Stimulated activated CD8-positive, alpha-beta memory T cell treated with anti-CD3 and anti-CD28 coated beads, Interleukin-15, amount 100 ng/mL, for 4 hours (primary cell): Measurements from ENCODE around the gene OMP.
"Not testable (repeated sequence)": the region's sequence is repeated elsewhere in the genome, so short reads cannot be mapped to it uniquely, and the experiment has no call there.

Experiments
- DNase-seq, 2 donors: peaks; one replicate each; pipeline ENCODE4 v3.0.0-alpha.2; 2020; ENCODE audit warnings: low read depth in 2 of 2

Gene OMP

DNA sequence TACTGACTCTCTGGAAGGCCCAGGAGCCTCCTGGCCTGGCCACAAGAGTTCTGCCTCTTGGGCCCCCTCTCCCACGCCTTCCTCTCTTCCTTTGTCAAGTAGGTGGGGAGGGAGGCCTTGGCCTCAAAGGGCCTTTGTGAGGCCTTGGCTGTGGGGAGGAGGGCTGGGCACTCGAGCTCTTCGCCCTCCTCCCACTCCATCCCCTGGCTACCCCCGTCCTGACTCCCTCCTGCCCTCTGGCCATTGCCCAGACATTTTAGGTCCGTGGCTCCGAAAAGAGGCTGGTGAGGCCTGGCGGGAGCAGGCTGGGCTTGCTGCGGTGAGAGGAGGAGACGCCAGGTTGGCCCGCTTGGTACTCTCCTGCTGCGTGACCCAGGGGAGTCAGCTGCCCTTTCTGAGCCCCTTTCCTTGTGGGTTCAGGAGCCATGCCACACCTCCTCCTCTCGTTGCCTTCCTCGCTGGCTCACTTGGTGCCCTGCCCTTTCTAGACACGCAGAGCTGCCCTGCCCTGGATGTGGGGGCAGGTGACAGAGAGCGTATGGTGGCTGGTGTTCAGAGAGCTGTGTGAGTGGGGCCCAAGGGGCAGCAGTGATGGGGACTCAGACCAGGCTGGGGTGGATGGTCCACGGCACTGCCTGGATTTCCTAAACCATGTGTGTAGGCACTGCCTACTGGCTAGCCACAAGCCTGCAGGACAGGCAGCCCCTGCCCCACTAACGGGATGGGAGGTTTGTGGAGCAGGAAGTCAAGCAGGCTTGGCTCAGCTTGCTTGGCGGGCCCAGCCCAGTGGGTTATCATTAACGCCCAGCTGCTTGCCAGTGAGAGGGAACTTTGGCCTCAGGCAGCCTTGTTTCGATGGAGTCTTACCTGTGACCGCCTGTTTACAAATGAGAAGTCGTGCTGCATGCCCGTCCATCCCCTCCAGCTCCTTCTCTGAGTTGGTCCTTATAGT, 15.8 kb upstream of the OMP start:
- DNase-seq, result no peak

GRCh38 chr11:77087723-77088225, 14.9 kb upstream of the OMP start:
- no peak for DNase-seq

GRCh38 chr11:77088236-77089003, 14.2 kb upstream of the OMP start:
- no peak for DNase-seq

GRCh38 chr11:77089004-77089545, 13.6 kb upstream of the OMP start:
- no peak for DNase-seq

DNA sequence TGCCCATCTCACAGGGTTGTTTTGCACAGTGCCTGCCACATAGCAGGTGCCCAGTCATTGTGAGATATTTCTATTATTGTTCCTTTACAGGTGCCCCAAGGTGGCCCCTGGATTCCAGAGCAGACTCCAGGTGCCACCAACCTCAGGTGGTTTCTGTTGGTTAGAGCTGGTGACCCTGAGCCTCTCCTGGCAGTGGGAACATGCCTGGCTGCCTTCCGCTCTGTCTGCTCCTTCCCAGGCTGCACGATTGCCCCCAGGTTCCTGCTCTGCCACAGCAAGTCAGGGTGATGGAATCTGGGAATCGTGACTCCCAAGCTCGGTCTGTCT, 12.6 kb upstream of the OMP start:
- no peak for DNase-seq

DNA sequence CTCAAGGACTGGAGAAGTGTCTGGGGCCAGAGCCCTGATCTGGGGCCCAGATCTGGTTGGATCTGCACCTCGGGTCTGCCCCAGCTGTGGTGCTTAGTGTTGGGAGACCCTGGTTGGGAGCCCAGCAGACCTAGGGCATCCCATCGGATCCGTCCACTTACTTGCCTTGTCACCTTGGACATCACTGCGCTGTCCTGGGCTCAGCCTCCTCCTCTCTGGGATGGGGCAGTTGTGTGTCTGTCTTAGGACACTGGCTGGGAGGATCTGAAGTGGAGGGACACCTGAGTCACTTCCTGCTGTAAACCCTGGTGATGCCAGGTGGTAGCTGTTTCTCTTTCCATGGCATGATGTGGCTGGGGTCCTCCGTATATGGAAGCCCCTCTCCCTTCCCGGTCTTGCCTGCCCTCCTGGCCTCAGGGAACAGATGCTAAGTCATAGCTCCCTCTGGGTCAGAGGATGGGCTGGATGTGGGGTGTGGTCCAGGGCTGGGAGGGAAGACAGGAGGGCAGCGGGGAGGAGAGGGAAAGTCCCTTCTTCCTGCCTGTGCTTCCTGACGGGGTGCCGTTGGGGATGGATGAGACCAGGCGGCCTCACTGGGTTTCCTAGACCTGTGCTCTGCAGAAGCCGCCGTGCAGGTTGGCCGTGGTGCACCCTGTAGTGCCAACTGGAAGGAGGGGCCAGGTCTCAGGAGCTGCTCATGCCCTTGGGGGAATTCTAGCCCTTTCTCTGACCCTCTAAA, 12.1 kb upstream of the OMP start:
- DNase-seq, result no peak

DNA sequence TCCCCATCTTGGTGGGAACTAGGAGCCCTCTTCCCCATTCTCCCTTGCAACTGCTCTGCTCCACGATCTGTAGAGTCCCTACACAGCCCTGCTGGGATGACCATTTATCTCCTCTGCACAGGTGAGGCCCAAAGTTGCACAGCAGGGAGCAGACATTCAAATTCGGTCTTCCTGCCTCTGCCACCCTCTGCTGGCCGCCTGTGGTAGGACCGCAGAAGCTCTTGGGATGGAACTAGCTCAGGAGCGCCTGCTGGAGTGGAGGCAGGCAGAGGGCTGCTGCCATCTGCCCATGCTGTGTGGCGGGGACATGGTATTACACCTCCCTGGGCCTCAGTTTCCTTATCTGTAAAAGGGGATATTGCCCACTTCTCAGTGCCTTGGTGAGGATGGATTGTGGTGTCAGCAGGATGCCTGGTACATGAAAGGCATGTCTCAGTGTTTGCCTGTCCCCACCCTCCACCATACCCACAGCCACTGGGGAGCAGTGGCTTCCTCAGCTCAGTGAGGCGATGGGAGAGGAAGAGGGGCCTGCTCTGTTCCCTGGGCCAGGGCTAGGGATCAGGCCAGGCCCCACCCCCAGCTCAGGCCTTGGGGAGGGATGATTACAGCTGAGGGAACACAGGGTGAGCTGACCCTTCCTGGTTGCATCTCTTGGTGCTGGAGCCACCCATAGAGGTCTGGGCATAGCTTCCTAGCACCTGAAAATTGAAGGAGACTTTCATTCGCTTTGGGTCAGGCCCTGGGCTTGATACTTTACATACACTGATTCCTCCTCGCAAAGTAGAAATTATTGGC, 11.3 kb upstream of the OMP start:
- DNase-seq, result peak; percentile 28 to 60

DNA sequence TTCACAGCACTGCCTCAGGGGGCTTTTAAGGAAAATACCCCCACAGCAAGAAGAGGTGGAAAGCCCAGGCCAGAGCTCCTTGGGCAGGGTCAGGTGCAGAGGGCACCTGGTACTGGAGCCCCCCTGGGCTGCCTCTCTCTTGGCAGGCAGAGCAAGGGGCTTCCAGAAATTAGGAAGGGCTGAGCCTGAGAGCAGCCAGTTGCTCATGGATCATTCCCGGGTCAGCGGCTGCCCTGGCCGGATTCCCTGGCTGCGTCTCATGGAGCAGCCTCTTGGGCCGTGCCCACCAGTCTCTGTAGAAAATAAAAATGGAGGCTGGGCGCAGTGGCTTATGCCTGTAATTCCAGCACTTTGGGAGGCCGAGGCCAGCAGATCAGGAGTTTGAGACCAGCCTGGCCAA, 10.3 kb upstream of the OMP start:
- DNase-seq, result no peak

DNA sequence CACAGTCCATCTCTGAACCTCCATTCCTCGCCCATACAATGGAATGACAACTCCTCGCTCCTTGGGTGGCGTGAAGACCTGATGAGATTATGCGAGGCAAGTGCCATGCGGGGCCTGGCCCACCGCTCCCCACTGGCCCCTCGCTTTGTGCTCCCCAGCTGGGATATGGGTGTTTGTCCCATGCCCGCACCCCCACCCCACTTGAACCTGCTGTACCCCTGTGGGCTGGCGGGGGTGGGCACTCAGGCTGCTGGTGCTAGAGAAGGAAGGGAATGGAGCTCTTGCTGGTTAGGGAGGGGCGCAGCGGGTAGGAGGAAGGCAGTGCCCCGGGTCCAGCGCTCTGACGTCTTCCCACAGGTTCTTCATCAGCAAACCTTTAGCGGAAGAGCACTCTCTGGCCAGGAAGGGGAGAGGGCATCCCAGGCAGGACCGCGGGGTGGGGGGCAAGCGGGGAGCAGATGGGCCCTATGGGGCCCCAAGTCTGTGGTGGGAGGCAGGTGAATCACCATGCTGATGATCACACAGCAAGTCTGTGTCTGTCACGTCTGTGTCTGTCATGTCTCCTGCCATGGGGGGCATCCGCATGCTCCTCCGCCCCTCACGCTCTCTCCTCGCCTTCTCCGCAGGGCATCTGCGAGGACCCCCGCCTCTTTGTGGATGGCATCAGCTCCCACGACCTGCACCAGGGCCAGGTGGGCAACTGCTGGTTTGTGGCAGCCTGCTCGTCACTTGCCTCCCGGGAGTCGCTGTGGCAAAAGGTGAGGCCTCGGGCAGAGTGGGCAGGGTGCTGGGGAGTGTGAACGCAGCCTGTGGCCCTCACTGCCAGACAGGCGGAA, 9.4 kb upstream of the OMP start:
- DNase-seq, result no peak

GRCh38 chr11:77093987-77094840, 8.4 kb upstream of the OMP start:
- DNase-seq, result no peak

DNA sequence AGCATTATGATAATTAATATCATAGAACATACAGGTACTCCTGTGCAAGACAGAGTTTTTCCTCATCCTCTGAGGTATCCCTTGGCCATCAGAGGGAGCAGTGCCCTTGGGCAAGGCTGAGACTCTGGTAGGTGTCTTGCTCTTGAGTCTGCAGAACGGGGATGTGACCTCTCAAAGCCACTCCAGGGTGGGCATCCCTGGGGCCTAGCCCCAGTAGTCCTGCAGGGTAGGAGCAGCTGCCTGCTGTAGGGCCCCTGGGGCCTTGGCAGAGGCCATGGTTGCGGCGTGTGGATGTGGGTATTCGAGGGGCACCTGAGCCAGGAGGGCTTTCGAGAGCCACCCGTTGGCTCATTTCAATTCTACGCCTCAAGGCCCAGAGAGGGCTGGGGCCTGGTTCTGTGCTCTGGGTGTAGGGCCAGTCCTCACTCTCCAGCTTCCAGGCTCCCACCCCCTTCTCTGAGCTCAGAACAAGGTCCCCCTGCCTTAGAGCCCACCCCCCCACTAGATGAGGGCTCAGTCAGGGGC, 7.7 kb upstream of the OMP start:
- DNase-seq, result no peak

- DNase-seq, result no peak
Observed at GRCh38 chr11:77095551-77096490, 6.8 kb upstream of the OMP start.

DNA sequence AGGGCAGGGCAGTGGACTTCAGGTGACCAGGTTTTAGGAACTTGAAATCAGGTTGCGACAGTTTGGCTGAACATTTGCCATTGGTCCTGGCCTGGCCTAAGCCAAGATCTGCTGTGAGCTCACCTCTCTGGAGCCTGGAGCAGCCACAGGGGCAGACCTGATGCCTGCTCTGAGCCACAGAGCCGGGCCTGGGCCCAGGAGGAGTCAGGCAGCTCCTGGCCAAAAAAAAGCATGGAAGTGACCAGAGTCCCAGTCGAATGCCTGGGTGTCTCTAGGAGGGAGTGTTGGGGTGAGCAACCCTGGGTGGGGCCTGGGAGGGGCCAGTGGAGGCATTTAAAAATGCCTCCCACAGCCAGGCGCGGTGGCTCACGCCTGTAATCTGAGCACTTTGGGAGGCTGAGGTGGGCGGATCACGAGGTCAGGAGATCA, 6.0 kb upstream of the OMP start:
- DNase-seq, result no peak

DNA sequence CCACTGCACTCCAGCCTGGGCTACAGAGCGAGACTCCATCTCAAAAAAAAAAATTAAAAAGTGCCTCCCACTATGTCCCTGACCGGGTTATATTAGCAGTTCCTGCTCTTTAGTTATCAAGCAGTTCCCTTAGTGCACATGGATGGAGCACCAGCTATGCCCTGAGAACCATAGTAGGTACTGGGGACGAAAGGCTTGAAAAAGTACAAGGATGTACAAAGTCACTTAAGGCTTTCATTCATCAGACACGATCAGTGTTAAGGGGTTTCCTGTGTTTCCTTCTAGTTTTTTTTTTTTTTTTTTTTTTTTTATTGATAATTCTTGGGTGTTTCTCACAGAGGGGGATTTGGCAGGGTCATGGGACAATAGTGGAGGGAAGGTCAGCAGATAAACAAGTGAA, 5.5 kb upstream of the OMP start:
- DNase-seq, result not testable (repeated sequence)

DNA sequence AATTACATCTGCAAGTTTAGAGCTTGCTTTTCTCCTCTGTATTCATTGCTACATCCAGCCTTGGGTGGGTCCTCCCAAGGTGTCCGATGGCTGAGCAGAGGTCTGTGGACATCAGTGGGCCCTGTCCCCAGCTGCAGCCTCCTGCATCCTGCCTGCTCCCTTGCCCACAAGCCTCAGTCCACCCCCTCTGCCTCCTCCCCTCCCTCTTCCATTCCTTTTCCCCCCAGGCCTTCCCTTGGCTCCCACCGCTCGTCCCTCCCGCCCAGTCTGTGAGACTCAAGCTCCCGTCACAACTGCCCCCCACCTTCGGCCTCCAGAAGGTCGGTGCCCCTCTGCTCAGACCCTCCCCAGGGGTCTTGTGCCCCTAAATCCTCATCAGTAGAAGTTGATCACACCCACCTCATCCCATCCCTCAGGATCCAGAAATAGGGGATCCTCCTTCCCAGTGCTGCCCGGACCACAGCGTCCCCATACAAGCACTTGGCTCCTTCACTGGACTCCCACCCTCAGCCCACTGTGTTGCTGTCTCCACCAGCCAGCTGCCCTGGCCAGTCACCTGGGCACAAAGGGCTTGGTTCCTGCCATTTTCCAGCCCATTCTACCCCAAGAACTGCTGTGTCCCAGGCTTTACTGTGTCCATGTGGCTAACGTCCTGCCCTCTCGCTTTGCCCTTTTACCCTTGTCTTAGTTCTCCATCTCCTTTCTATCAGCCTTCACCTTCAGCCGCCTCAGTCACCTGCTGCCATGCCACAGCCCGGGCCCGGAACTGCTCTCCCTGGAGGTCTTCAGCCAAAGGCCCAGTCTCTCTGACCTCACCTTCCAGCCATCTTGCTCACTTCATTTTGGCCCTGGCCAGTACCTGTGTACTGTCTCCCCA, 2.2 kb upstream of the OMP start:
- DNase-seq, result no peak

- no peak for DNase-seq
Observed at GRCh38 chr11:77101043-77101537, 1.6 kb upstream of the OMP start.

DNA sequence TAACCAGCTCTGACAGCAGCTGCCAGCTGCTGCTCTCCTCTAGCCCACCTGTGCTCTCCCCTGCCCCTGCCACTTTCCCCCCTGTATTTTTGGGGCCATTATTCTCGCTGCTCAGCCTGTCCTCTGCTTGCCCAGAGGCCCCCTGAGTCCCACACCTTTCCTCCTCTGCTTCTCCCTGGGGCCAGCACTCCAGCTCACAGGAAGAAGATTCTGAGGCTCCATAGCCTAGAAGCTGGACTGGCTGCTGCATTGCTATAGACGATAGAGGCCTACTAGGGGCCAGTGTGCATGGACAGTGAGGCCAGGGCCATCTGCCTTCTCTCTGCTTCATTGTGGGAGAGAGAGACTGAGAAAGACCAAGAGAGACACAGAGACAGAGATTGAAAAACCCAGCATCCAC, 679 bp downstream of the OMP start:
- DNase-seq, result no peak
